Measurements from ENCODE around the gene MRPL3.
"Not testable (repeated sequence)": the region's sequence is repeated elsewhere in the genome, so short reads cannot be mapped to it uniquely, and the experiment has no call there.

MRPL3 gene

DNA sequence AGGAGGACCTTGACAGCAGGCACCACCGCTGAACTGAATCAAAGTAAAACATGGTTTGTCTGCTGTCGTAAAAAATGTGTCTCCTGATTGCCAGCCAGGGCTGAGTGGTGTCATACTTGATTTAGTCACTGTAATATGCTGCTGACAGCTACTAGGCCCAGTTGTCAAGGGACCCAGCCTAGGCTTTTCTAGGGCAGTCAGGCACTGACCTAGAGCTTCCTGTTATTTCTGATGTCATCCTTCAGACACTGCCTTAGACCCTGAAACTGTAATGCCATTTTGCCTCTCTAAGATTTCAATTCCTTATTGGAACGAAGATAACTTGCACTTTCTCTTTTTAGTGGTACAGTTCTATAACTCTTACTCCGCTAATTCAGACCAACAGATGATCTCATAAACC lies 2.6 kb upstream of the MRPL3 start:
- TF ChIP-seq, protein P1, sequence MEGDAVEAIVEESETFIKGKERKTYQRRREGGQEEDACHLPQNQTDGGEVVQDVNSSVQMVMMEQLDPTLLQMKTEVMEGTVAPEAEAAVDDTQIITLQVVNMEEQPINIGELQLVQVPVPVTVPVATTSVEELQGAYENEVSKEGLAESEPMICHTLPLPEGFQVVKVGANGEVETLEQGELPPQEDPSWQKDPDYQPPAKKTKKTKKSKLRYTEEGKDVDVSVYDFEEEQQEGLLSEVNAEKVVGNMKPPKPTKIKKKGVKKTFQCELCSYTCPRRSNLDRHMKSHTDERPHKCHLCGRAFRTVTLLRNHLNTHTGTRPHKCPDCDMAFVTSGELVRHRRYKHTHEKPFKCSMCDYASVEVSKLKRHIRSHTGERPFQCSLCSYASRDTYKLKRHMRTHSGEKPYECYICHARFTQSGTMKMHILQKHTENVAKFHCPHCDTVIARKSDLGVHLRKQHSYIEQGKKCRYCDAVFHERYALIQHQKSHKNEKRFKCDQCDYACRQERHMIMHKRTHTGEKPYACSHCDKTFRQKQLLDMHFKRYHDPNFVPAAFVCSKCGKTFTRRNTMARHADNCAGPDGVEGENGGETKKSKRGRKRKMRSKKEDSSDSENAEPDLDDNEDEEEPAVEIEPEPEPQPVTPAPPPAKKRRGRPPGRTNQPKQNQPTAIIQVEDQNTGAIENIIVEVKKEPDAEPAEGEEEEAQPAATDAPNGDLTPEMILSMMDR (IDR thresholded peaks at IDR 0.05; ENCODE audit: low read length, missing control alignments): no peak
- H3K4me3 ChIP-seq (replicated peaks; ENCODE audit: low read depth, low read length): no peak overlapping the region
- DNase-seq (ENCODE audit: low read depth): no peak

DNA sequence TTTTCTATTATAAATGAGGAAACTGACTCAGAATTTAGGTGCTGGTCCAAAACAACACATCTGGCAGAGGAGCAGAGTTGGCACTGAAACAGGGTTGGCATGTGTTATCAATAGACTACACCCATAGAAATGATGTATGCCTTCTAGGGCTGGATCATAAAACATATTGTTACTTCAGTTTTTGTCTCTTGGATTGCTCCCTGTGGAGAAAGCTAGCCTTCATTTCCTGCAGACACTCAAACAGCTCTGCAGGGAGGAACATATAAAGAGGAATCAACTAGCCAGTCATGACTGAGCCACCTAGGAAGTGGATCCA lies 507 bp upstream of the MRPL3 start:
- H3K4me3 ChIP-seq (replicated peaks; ENCODE audit: low read depth, low read length): peak overlapping the region; percentile 85
- peak; percentile 1 for DNase-seq (ENCODE audit: low read depth)
- TF ChIP-seq, protein P1 (IDR thresholded peaks at IDR 0.05; ENCODE audit: low read length, missing control alignments): no peak

DNA sequence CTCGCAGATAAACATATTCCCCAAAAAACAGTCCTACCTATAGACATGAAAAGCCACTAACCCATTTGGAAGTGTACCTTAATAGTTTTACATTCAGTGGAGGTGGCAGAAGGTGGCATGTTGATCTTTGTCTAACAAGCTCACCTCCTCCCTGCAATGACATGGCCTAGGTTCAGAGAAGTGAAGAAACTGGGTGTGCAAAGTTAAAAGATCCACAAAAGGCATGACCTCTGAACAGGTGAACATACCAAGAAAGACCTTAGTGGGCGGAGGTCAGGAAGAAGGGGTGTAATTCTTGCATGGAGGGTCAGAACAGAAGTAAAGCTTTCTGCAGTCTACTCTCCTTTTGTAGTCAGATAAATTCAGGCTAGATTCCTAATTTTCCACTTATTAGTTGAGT lies 822 bp downstream of the MRPL3 start:
- TF ChIP-seq, protein P1 (IDR thresholded peaks at IDR 0.05; ENCODE audit: low read length, missing control alignments): no peak
- H3K4me3 ChIP-seq (replicated peaks; ENCODE audit: low read depth, low read length): peak overlapping the region; percentile 85
- no peak for DNase-seq (ENCODE audit: low read depth)

DNA sequence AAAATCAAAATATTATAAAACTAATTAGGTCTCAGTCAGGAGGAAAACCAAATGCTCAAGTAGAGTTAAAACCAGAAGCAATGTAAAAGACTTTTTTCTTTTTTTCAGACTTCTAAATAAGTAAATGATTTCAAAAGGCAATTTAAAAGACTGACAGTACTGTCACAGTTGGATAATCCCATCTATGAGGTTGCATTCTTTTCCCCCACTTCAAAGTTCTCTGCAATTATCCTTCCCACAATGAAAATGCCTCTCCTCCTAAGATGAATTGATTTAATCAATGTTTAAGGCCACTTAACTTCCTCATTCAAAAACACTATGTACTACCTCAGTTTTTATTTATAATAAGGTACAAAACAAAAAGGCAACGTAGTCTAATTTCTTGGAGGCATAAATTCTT lies 8.1 kb downstream of the MRPL3 start:
- no peak overlapping the region for H3K4me3 ChIP-seq (replicated peaks; ENCODE audit: low read depth, low read length)
- DNase-seq (ENCODE audit: low read depth): no peak
- TF ChIP-seq, protein P1 (IDR thresholded peaks at IDR 0.05; ENCODE audit: low read length, missing control alignments): no peak

DNA sequence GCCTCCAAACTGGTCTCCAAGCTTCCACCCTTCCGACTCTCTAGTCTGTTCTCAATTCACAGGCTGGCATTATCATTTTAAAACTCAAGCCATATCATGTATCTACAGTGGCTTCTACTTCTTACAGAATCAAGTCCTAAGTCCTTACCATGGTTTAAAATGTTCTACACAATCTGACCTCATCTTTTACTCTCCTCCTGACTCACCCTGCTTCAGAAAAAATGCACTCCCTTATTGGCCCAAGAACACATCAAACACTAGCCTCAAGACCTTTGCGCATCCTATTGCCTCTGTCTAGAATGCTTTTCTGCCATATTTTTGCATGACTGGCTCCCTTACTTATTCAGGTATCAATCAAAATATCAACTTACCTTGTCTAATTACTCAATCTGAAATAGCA lies 11.0 kb downstream of the MRPL3 start:
- TF ChIP-seq, protein P1 (IDR thresholded peaks at IDR 0.05; ENCODE audit: low read length, missing control alignments): no peak
- H3K4me3 ChIP-seq (replicated peaks; ENCODE audit: low read depth, low read length): no peak overlapping the region
- no peak for DNase-seq (ENCODE audit: low read depth)

DNA sequence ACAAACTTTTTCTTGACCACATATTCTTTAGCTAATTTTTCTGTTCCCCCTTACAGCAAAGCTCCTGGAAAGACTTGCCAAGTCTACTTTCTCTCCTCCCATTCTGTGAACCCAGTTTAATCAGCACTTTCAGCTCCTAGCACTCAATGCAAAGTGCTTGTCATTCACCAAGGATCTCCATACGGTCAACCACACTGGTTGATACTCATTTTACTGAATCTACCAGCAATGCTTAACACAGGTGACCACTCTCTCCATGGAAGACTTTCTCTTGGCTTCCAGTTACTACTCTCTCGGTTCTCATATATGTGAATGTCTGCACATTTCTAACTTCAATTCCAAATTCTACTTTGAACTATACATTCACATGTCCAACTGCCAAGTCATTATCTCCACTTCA lies 11.7 kb downstream of the MRPL3 start:
- H3K4me3 ChIP-seq (replicated peaks; ENCODE audit: low read depth, low read length): no peak overlapping the region
- DNase-seq (ENCODE audit: low read depth): no peak
- TF ChIP-seq, protein P1 (IDR thresholded peaks at IDR 0.05; ENCODE audit: low read length, missing control alignments): no peak

DNA sequence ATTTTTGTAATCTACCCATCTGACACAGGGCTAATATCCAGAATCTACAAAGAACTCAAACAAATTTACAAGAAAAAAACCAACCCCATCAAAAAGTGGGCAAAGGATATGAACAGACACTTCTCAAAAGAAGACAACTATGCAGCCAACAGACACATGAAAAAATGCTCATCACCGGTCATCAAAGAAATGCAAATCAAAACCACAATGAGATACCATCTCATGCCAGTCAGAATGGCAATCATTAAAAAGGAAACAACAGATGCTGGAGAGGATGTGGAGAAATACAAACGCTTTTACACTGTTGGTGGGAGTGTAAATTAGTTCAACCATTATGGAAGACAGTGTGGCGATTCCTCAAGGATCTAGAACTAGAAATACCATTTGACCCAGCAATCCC lies 16.2 kb downstream of the MRPL3 start:
- DNase-seq (ENCODE audit: low read depth); H3K4me3 ChIP-seq (replicated peaks; ENCODE audit: low read depth, low read length): not testable (repeated sequence)

DNA sequence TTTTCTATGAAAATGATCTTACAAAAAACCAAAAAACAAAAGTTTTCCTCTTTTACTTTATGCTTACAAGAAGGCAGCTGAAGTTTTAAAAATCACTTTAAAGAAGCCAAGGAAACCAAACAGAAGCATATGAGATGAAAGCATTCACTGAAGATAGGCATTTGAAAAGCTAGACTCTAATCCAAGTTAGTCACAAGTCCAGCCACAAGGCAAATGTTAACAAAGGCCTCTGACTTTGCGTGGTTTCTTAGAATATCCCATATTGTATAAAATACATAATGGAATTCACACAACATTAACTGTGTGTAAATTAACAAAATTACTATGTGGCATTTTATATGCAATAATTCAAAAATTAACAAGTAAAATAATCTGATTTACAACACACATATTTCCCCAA lies 17.7 kb downstream of the MRPL3 start:
- no peak overlapping the region for H3K4me3 ChIP-seq (replicated peaks; ENCODE audit: low read depth, low read length)
- no peak for DNase-seq (ENCODE audit: low read depth)
- TF ChIP-seq, protein P1 (IDR thresholded peaks at IDR 0.05; ENCODE audit: low read length, missing control alignments): no peak
